BLaER1 (cell line): ENCODE measurements around the gene CPEB2.

Source experiments
- H3K27ac ChIP-seq: shearing (Covaris generic); formaldehyde crosslinking; 2 replicates; pipeline ENCODE4 v1.8.1; 2022
- H3K27me3 ChIP-seq: shearing (Covaris generic); formaldehyde crosslinking; 2 replicates; pipeline ENCODE4 v1.8.1; 2022
- H3K36me3 ChIP-seq: shearing (Covaris generic); formaldehyde crosslinking; 2 replicates; pipeline ENCODE4 v1.8.1; 2022
- H3K4me1 ChIP-seq: shearing (Covaris generic); formaldehyde crosslinking; 2 replicates; pipeline ENCODE4 v1.8.1; 2022
- H3K4me2 ChIP-seq: shearing (Covaris generic); formaldehyde crosslinking; 2 replicates; pipeline ENCODE4 v1.8.1; 2022
- H3K4me3 ChIP-seq: shearing (Covaris generic); formaldehyde crosslinking; 2 replicates; pipeline ENCODE4 v1.8.1; 2022
- H3K9ac ChIP-seq: shearing (Covaris generic); formaldehyde crosslinking; 2 replicates; pipeline ENCODE4 v1.8.1; 2022
- H3K9me3 ChIP-seq: shearing (Covaris generic); formaldehyde crosslinking; 2 replicates; pipeline ENCODE4 v1.8.1; 2022
- H4K20me1 ChIP-seq: shearing (Covaris generic); formaldehyde crosslinking; 2 replicates; pipeline ENCODE4 v1.8.1; 2022
- Cebpa-rat ChIP-seq: shearing (Covaris generic); IDR thresholded peaks from 2 replicates; pipeline ENCODE4 v1.8.1; 2022

The CPEB2 gene

DNA sequence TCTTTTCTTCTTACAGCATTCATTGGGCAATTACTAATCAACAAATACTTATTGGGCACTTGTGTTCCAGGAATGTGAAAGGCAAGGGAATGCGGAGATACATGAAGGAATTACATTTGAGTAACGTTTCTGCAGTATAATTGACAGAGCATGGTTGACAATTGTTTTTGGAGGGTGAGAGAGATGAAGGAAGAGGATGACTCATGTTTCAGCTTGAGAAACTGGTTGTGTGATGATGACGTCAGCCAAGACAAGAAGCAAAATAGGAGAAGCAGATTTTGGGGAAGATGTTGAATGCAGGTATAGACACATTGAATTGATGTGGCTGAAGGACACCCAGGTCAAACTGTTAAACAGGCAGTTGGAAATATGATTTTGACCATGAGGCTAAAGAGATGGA lies 8.0 kb upstream of the CPEB2 start:
- no peak overlapping the region for H3K27ac ChIP-seq
- no peaks in the 10 kb centered on the region for H3K4me1 ChIP-seq
- TF ChIP-seq Cebpa-rat = no peak
- no peak overlapping the region for H3K4me3 ChIP-seq
- no peaks in the 10 kb centered on the region for H4K20me1 ChIP-seq
- no peaks in the 10 kb centered on the region for H3K27me3 ChIP-seq
- peaks cover 5% of the 10 kb centered on the region for H3K9me3 ChIP-seq
- H3K4me2 ChIP-seq = no peak overlapping the region
- no peak overlapping the region for H3K9ac ChIP-seq
- H3K36me3 ChIP-seq = no peaks in the 10 kb centered on the region

DNA sequence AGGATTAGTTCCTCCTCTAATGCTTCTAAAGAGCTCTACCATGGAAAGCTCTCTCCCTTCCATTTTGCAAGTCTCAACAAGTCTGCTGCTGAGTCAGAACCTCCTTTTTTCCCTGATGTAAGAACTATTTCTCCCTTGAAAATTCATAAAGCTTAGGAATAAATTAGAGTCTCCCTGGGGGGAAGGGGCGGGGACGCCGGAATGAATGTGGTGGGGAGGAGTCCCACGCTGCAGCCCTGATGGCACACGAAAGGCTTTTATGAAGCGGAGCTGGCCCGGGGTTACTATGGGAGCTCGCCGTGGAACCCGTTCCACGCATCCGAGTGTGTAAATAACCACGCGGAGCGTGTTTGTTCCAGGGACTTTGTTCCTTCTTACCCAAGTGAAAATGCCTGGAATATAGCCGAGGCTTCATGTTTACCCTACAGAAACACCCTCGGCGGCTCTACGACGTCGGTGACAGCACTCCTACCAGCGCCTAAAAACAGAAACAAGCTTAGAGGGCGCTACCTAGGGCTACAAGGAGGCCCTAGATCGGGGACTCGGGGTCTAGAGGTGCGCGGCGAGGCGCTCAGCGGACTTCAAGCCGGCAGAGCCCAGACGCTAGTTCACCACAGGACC lies 923 bp upstream of the CPEB2 start:
- Histone ChIP-seq H3K9ac (peak overlapping the region; percentile 86), H3K27me3 (peaks cover 27% of the 10 kb centered on the region), H3K4me2 (peak overlapping the region; percentile 72), H3K36me3 (no peaks in the 10 kb centered on the region), H3K27ac (peak overlapping the region; percentile 87), H3K4me3 (peak overlapping the region; percentile 88), H3K4me1 (peaks cover 16% of the 10 kb centered on the region), H4K20me1 (peaks cover 22% of the 10 kb centered on the region), H3K9me3 (peaks cover 5% of the 10 kb centered on the region)
- TF ChIP-seq Cebpa-rat = no peak

DNA sequence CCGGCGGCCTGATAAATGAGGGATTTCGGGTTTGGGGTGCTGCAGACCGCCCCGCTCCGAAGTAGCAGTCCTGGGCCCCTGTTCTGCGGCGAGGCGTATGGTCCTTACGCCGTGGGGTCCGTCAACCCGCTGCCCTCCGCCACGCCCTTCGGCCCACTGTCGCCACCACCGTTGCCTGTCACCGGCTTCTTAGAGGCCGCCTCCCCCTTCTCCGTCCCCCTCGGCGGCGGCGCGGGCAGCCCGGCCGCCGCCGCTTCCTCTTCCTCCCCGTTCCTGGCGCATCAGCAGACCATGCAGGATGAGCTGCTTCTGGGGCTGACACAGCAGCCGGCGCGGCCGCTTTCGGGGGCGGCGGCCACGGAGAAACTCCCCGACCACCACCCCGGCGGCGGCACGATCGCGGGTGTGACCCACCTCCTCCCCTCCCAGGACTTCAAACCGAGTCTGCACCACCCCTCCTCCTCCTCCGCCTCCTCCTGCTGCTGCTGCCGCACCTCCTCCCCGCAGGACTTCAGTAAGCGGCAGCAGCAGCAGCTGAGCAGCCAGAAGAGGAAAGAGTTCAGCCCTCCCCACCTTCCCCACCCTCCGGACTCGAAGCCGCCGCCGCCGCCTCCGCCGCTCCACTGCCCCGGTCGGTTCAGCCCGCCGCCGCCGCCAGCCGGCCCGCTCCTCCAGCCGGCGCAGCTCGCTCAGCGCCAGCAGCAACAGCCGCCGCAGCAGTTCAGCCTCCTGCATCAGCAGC lies 549 bp downstream of the CPEB2 start:
- H3K9ac ChIP-seq = peak overlapping the region; percentile 86
- peaks cover 24% of the 10 kb centered on the region for H4K20me1 ChIP-seq
- no peak for TF ChIP-seq Cebpa-rat
- peak overlapping the region; percentile 88 for H3K4me3 ChIP-seq
- peaks cover 16% of the 10 kb centered on the region for H3K4me1 ChIP-seq
- peak overlapping the region; percentile 87 for H3K27ac ChIP-seq
- no peaks in the 10 kb centered on the region for H3K36me3 ChIP-seq
- peaks cover 28% of the 10 kb centered on the region for H3K27me3 ChIP-seq
- no peaks in the 10 kb centered on the region for H3K9me3 ChIP-seq
- peak overlapping the region; percentile 94 for H3K4me2 ChIP-seq

DNA sequence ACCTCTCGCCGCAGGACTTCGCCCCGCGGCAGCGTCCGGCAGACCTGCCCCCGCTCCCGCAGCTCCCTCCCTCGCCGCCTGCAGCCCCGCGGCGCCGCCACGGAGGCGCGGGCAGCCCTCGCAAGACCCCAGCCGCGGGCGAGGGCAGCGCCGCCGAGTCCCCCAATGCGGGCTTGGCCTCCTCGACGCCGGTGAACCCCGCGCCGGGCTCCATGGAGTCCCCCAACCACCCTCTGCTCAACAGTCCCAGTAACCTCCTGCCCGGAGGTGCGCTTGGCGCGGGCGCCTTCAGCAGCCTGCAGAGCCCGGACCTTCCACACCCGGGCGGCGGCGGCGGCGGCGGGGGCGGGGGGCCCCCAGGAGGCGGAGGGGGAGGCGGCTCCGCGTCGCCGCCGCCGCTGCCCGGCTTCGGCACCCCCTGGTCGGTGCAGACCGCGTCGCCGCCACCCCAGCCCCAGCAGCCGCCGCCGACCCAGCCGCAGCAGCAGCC lies 1.2 kb downstream of the CPEB2 start:
- peak overlapping the region; percentile 94 for H3K4me2 ChIP-seq
- H4K20me1 ChIP-seq = peaks cover 24% of the 10 kb centered on the region
- TF ChIP-seq Cebpa-rat = no peak
- H3K27ac ChIP-seq = peak overlapping the region; percentile 87
- no peaks in the 10 kb centered on the region for H3K9me3 ChIP-seq
- H3K27me3 ChIP-seq = peaks cover 28% of the 10 kb centered on the region
- H3K9ac ChIP-seq = peak overlapping the region; percentile 86
- H3K36me3 ChIP-seq = no peaks in the 10 kb centered on the region
- peak overlapping the region; percentile 88 for H3K4me3 ChIP-seq
- H3K4me1 ChIP-seq = peaks cover 16% of the 10 kb centered on the region

DNA sequence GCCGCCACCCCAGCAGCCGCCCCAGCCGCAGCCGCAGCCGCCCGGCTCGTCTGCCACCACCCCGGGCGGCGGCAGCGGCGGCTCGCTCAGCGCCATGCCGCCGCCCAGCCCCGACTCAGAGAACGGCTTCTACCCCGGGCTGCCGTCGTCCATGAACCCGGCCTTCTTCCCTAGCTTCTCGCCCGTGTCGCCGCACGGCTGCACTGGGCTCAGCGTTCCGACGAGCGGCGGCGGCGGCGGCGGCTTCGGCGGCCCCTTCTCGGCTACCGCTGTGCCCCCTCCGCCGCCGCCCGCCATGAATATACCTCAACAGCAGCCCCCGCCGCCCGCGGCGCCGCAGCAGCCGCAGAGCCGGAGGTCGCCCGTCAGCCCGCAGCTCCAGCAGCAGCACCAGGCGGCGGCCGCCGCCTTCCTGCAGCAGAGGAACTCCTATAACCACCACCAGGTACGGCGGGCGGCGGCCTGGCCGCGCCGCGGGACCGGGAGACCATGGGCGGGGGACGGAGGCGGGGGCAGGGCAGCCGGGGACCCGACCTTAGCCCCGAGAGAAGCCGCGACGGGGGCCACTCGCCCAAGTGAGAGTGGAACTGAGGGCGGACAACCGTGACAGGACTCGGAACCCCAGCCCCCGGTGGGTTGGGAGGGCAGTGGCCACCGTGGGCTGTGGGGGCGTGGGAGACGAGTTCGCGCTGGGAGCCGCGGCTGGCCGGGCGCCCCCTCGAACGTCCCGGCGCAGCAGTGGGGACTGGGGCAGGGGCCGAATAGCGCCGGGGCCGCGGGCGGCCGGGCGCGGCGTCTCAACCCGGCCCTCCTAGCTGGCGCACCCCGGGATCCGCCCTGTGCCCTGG lies 1.8 kb downstream of the CPEB2 start:
- TF ChIP-seq Cebpa-rat = no peak
- H3K27ac ChIP-seq = no peak overlapping the region
- no peaks in the 10 kb centered on the region for H3K9me3 ChIP-seq
- H3K27me3 ChIP-seq = peaks cover 28% of the 10 kb centered on the region
- H3K4me3 ChIP-seq = peak overlapping the region; percentile 88
- H3K4me2 ChIP-seq = peak overlapping the region; percentile 94
- H3K9ac ChIP-seq = peak overlapping the region; percentile 86
- no peaks in the 10 kb centered on the region for H3K36me3 ChIP-seq
- H4K20me1 ChIP-seq = peaks cover 24% of the 10 kb centered on the region
- H3K4me1 ChIP-seq = peaks cover 16% of the 10 kb centered on the region

DNA sequence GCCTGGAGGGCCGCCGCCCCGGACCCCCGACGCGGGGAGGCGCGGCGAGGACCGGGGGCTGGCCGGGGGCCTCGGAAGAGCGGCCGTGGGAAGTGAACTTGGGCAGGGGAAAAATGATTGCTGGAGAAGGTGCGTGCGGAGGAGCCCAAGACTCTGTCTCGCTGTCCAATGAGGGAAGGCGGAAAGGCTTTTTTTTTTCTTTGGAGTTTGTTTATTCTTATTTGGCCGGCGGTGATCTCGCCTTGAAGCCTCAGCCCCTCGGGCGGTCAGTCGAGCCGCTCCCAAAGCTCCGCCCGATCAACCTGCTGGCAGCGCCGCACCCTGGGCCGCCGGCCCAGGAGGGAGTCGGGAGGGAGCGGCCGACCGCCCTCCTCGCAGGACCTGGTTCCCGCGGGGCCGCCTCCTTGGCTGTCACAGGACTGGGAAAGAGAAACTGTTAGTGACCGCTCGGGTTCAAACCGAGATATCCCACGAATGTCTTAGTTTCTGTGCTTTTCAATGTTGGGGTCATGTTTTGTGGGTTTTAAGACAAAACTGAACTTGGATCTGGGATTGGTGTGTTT lies 2.5 kb downstream of the CPEB2 start:
- no peak overlapping the region for H3K27ac ChIP-seq
- peaks cover 24% of the 10 kb centered on the region for H4K20me1 ChIP-seq
- H3K4me2 ChIP-seq = peak overlapping the region; percentile 94
- H3K4me3 ChIP-seq = peak overlapping the region; percentile 88
- no peaks in the 10 kb centered on the region for H3K36me3 ChIP-seq
- H3K4me1 ChIP-seq = peaks cover 16% of the 10 kb centered on the region
- TF ChIP-seq Cebpa-rat = no peak
- peak overlapping the region; percentile 86 for H3K9ac ChIP-seq
- H3K27me3 ChIP-seq = peaks cover 28% of the 10 kb centered on the region
- H3K9me3 ChIP-seq = no peaks in the 10 kb centered on the region

DNA sequence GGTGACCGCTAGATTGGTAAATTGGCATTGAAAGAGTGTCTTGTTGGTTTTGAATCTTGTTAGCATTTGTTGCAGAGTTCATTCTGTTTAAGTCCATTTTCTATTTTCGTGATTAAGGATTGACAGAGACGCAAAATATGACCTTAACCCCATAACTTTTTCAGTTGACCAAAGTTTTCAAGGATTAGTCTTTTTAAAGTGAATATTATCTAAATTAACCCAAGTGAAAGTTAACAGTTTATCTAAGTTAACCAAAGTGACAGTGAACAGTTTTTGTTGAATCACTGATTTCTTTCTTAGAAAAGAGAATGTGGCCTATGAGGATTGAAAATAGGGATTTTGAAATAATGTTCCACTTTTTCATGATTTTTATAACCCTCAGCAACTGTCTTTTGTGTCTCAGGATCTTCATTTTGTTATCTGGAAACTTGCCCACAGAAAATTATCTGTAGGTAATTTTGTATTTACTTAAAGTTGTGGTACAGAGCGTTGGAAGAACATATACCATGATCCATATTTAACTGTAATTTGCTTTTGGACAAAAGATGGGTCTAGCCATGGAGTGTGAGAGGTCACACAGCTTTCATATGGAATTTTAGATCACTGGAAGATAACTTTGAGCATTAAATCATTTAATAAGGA lies 3.3 kb downstream of the CPEB2 start:
- peaks cover 16% of the 10 kb centered on the region for H3K4me1 ChIP-seq
- H3K4me3 ChIP-seq = peak overlapping the region; percentile 88
- peaks cover 28% of the 10 kb centered on the region for H3K27me3 ChIP-seq
- peaks cover 24% of the 10 kb centered on the region for H4K20me1 ChIP-seq
- peak overlapping the region; percentile 94 for H3K4me2 ChIP-seq
- no peaks in the 10 kb centered on the region for H3K36me3 ChIP-seq
- no peak for TF ChIP-seq Cebpa-rat
- no peaks in the 10 kb centered on the region for H3K9me3 ChIP-seq
- no peak overlapping the region for H3K27ac ChIP-seq
- no peak overlapping the region for H3K9ac ChIP-seq

DNA sequence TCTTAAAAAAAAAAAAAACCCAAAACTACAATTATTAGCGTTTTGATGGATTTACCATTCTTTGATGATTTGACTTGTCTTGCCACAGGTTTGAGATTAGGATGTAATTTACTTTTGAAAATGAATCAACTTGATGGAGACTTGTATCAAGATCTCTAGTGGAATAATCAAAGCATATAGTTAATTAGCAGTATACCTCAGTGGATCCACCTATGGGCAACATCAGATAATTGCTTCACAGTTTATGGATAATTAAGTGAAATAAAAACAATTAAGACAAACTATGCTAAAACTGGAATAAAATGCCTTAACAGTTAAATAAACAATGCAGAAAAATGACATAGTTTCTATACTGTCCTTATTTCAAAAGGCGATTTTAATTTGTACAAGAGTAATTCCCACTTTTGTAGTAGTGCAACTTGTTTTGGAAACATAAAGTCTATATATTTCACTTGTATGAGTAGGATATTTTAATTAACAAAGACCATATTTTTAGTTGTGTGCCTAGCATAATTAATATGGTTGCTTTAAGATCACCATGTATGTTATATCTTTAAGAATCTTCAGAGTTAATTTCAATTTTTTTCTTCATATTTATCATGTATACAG lies 4.2 kb downstream of the CPEB2 start:
- Histone ChIP-seq H3K36me3 (no peaks in the 10 kb centered on the region), H3K27ac (no peak overlapping the region), H4K20me1 (peaks cover 24% of the 10 kb centered on the region), H3K4me1 (peaks cover 16% of the 10 kb centered on the region), H3K4me3 (no peak overlapping the region), H3K9ac (no peak overlapping the region), H3K9me3 (no peaks in the 10 kb centered on the region), H3K4me2 (no peak overlapping the region), H3K27me3 (peaks cover 28% of the 10 kb centered on the region)
- no peak for TF ChIP-seq Cebpa-rat

DNA sequence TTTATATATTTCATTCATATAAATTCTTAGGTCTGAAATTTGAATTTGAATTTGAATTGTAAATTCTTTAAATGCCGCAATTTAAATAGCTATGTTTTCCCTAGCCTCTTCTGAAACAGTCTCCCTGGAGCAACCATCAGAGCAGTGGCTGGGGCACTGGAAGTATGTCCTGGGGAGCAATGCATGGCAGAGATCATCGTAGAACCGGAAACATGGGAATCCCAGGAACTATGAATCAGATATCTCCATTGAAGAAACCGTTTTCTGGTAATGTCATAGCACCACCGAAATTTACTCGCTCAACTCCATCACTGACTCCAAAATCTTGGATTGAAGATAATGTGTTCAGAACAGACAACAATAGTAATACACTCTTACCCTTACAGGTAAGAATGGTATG lies 4.9 kb downstream of the CPEB2 start:
- Histone ChIP-seq H3K27ac (no peak overlapping the region), H4K20me1 (peaks cover 24% of the 10 kb centered on the region), H3K9me3 (no peaks in the 10 kb centered on the region), H3K27me3 (peaks cover 28% of the 10 kb centered on the region), H3K9ac (no peak overlapping the region), H3K4me3 (no peak overlapping the region), H3K4me2 (no peak overlapping the region), H3K4me1 (peaks cover 16% of the 10 kb centered on the region), H3K36me3 (no peaks in the 10 kb centered on the region)
- no peak for TF ChIP-seq Cebpa-rat
